Left lobe of liver (tissue), 2 donors: Measurements from ENCODE around the gene LILRB1. TPM values are rescaled to one million over a fixed set of nuclear protein-coding genes. Genes with fewer than 3 reads are reported as not detected.
"Not testable (repeated sequence)": the region's sequence is repeated elsewhere in the genome, so short reads cannot be mapped to it uniquely, and the experiment has no call there.

Experiments used
- ATAC-seq: fragments of 200-7000 bp; cut with Tn5 transposase; one replicate; pipeline ENCODE4 v1.9.1; 2020; ENCODE audit warnings: mild to moderate bottlenecking, moderate library complexity
- DNase-seq: peaks from one replicate; pipeline ENCODE4 v3.0.0-alpha.2; 2020; ENCODE audit warnings: low spot score
- total RNA-seq: library from RNA; stranded (reverse); gene quantifications from one replicate; pipeline ENCODE4 v1.2.1, GENCODE V29; 2021
- donor health status: DM: no; HTN: no; CAD: no; lungs with moderate emphysema.
- donor health status: DM: no; HTN: yes; CAD: no.

LILRB1 gene
- 2.6 TPM for total RNA-seq

DNA sequence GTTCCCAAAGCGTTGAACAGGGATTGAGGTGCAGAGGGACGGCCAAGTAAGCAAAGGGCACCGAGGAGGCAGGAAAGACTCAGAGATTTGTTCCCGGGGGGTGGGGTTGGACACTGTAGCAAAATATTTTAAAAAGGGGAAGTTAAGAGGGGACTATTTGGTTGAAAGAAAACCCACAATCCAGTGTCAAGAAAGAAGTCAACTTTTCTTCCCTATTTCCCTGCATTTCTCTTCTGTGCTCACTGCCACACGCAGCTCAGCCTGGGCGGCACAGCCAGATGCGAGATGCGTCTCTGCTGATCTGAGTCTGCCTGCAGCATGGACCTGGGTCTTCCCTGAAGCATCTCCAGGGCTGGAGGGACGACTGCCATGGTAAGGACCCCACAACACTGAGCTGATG is at the start of gene LILRB1:
Gene LILRB1, plus strand, starts transcription at position 223 of the 400 bp plus-strand sequence. CDS start 590 bp downstream, outside the sequence.
- not testable (repeated sequence) for DNase-seq
- peak; percentile 23 for ATAC-seq

DNA sequence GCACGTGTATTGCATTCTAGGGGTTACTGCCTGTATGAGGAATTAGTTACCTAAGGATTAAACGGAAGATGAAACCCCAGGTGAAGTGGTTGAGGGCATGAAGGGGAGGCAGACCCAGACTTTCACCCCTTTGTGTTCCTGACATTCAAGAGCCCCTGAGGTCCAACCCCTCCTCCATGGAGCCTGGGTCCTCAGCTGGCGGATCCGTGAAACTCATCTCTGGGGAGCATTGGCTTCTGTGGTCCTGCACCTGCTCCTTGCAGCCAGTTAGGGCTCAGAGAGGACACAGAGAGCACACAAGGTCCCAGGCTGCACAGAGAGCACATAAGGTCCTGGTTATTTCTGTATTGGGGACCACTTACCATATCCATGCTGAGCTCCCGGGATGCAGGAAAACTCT is 43.9 kb upstream of the LILRB1 start:
- ATAC-seq: no peak
- DNase-seq: no peak

DNA sequence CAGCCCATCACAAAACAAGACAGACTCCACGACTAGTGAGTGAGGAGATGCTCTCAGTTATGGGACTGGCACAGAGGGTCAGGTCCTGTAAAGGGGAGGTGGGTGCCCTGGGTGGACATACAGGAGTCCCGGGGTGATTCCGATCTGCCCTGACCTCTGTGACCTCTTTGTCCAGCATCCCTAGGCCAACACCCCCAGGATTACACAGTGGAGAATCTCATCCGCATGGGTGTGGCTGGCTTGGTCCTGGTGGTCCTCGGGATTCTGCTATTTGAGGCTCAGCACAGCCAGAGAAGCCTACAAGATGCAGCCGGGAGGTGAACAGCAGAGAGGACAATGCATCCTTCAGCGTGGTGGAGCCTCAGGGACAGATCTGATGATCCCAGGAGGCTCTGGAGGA is 43.3 kb upstream of the LILRB1 start:
- no peak for ATAC-seq
- no peak for DNase-seq

DNA sequence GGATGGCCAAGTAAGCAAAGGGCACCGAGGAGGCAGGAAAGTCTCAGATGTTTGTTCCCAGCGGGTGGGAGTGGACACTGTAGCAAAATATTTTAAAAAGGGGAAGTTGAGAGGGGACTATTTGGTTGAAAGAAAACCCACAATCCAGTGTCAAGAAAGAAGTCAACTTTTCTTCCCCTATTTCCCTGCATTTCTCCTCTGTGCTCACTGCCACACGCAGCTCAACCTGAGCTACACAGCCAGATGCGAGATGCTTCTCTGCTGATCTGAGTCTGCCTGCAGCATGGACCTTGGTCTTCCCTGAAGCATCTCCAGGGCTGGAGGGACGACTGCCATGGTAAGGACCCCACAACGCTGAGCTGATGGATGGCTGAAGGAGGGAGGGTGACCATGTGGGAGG is 36.8 kb upstream of the LILRB1 start, which contains the start of gene LILRA1:
Gene LILRA1, plus strand, starts transcription at position 188 of the 400 bp plus-strand sequence. CDS start 613 bp downstream, outside the sequence.
- DNase-seq: peak; percentile 39
- peak; percentile 33 for ATAC-seq

DNA sequence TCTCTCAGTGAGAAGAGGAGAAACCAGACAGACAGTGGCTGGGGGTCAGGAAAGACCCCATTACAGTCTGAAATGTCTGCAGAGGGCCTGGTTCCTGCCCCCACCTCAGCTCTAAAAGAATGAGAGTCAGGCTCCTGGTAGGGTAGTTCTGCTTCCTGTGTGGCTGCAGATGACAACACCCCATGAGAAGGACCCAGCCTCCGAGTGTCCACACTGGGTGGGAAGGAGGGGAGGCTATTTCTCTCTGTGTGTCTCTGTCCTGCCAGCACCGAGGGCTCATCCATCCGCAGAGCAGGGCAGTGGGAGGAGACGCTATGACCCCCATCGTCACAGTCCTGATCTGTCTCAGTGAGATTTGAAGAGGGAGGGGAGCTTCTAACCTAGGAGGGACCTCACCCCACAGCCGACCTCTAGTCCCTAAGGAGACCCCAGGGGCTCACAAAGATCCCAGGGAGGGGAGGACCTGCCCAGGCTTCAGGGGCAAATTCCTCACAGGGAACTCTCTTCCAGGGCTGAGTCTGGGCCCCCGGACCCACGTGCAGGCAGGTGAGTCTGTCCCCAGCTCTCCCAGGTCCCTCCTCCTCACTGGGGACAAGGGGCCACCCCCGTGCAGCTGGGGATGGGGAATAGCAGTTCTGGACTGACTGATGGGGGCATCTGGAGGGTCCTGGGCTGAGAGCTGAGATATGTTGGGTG is 36.2 kb upstream of the LILRB1 start:
- not testable (repeated sequence) for DNase-seq
- peak; percentile 39 for ATAC-seq

DNA sequence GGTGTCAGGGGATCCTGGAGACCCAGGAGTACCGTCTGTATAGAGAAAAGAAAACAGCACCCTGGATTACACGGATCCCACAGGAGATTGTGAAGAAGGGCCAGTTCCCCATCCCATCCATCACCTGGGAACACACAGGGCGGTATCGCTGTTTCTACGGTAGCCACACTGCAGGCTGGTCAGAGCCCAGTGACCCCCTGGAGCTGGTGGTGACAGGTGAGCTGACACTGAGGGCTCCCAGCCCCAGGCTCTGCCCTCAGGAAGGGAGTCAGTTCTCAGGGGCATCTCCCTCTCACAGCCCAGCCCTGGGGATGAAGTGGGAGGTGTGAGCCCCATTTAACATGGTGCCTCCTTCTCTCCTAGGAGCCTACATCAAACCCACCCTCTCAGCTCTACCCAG is 35.5 kb upstream of the LILRB1 start:
- ATAC-seq: no peak
- no peak for DNase-seq

DNA sequence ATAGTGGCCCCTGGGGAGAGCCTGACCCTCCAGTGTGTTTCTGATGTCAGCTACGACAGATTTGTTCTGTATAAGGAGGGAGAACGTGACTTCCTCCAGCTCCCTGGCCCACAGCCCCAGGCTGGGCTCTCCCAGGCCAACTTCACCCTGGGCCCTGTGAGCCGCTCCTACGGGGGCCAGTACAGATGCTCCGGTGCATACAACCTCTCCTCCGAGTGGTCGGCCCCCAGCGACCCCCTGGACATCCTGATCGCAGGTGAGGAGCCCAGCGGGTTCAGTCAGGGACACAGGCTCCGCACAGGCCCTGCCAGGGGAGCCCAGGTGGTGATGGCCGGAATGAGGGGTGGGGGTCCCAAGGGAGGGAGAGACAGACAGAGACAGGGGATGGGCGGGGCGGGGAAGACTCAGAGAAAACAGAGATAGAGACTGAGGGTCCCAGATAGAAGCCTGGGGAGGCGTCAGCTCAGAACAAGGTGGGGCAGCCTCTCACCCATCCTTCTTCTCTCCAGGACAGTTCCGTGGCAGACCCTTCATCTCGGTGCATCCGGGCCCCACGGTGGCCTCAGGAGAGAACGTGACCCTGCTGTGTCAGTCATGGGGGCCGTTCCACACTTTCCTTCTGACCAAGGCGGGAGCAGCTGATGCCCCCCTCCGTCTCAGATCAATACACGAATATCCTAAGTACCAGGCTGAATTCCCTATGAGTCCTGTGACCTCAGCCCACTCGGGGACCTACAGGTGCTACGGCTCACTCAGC is 34.4 kb upstream of the LILRB1 start:
- DNase-seq, ATAC-seq: not testable (repeated sequence)

DNA sequence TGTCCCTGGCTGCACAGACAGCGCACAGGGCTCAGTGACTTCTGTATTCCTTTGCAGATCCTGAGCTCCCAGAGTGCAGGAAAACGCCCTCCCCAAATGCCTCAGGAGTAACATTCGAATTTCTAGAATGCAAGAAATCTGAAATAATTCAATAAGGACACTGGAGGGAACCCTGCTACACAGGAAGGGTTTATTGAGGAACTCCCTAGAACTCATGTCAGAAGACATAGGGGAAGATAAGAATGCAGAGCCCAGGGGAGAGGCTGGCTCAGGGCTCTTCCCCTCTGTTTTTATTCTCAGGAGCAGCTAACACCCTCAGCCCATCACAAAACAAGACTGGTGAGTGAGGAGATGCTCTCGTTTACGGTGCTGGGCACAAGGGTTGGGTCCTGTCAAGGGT is 30.1 kb upstream of the LILRB1 start:
- DNase-seq: no peak
- no peak for ATAC-seq

DNA sequence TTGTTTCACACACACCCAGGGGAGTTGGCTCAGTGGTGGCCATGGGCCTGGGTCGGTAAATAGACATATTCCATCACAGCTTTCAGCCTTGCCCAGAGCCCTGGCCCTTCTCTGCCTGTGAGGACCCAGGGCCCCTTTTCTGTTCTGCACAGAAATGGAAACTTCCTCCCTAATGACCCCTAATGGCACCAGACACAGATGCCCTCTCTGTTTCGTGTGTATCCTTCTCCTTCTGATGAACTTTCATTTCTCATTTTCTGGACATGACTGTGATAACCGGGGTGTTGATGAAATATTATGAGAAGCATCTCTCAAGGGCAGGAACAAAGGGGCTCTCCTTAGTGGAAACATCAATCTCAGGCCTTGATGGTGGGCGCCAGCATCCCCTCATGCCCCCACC is 24.1 kb upstream of the LILRB1 start:
- ATAC-seq (peak; percentile 36), DNase-seq (no peak)

DNA sequence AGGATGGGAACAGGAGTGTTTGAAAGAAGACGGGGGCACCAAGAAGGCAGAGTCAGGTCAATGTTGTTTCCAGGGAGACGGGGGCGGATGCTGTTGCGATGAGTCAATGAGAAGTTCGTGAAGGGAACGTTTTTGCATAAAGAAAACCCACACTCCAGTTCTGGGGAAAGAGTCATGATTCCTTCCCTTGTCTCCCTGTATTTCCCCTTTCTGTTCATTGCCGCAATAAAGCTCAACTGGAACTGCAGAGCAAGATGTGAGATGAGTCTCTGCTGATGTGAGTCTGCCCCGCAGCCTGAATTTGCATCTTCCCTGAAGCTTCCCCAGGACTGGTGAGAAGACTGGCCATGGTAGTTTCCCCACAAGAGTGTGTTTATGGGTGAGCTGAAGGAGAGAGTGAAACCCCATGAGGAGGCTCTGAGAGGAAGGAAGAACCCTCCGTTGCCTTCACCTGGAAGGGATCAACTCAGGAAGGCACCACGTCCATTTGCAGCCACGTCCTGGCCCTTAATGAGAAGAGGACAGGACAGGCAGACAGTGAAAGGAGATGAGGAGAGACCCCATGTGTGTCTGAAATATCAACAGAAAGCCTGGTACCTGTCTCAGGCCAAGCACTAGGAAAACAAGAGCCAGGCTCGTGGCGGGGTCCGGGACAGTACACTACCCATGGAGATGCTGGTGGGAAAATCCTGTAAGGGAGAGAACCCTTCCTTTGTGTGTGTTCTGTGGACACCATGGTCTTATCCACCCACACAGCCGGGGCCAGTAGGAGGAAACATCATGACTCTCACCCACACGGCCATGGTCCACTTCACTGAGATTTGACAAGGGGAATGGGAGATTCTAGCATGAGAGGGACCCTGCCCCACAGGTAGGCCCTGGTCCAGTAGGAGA is 23.1 kb upstream of the LILRB1 start:
- DNase-seq (no peak), ATAC-seq (peak; percentile 24)

DNA sequence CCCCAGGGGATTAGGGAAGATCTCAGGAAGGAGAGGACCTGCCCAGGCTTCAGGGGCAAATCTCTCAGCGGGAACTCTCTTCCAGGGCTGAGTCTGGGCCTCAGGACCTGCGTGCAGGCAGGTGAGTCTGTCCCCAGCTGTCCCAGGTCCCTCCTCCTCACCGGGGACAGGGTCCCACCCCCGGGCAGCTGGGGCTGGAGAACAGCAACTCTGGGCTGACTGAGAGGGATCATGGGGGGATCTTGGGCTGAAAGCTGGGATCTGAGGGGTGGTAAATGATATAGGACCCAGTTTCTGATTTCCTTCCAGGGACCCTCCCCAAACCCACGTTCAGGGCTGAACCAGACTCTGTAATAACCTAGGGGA is 22.5 kb upstream of the LILRB1 start:
- ATAC-seq (no peak), DNase-seq (no peak)

DNA sequence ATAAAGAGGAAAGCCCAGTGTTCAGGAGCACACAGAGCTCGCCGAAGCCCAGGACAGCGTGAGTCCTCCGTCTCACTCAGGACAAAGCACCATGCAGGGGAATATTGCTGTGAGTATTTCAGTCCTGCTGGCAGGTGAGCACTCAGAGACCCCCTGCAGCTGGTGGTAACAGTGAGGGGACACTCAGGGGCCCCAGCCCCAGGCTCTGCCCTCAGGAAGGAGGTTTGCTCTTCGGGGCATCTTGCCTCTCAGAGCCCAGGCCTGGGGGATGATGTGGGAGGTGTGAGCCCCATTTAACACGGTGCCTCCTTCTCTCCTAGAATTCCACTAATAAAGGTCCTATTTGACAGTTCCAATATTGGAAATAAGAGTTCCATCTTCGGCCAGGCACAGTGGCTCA is 22.1 kb upstream of the LILRB1 start:
- no peak for DNase-seq

DNA sequence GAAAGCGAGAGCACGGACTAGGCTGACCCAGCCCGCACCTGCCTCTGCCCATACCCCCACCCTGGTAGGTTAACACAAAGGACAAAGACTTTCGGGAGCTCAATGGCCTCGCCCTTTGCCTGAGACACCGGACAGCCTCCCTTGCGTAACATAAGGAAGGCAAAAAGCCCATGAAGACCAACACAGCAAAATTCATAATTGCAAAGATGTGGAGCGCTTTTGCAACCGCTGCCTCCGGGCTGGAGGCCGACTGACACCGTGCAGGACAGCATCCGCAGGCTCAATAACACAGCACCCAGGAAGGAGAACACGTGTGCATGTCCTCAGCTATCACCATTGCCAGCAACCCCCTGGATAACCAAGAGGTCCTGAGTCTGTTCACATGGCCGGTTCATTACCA is 21.5 kb upstream of the LILRB1 start:
- DNase-seq: no peak
- peak; percentile 27 for ATAC-seq

More for the DNA sequence above, 22.1 kb upstream of the LILRB1 start:
- ATAC-seq: no peak

DNA sequence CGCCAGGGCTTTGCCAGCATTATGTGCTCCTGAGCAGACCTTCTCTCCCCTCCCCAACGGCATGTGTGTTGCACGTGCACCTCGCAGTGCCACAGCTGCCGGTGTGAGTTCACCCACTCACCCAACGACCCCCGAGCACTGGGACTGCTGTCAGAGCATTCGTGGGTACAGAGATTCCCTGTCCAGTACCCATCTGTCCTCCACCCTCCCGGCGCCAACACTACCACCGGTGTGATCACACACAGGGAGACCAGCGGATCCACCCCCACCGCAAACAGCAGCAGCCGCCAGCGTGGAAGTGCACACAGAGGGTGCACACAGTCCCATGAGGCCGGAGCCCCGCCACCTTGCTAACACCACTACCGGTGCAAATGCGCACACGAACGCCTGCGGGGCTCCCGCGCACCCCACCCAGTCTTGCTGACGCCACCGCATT is 20.9 kb upstream of the LILRB1 start:
- ATAC-seq (no peak), DNase-seq (no peak)

DNA sequence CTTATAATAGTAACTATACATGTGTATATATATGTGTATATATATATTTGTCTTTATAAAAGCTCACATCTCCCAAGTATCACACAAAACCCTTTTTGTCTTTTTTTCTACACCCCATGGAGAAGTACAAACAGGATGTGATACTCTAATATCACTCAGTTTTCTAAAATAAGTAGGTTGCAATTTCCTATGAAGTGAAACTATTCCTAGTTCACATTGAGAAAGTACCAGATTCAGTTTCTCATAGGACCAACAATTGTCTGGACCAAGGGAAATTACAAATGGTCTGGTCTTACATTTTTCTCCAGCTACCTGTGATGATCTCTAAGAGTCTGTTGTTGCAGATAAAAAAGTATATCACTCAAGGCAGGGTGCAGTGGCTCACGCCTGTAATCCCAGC is 17.9 kb upstream of the LILRB1 start:
- ATAC-seq: no peak
- no peak for DNase-seq

DNA sequence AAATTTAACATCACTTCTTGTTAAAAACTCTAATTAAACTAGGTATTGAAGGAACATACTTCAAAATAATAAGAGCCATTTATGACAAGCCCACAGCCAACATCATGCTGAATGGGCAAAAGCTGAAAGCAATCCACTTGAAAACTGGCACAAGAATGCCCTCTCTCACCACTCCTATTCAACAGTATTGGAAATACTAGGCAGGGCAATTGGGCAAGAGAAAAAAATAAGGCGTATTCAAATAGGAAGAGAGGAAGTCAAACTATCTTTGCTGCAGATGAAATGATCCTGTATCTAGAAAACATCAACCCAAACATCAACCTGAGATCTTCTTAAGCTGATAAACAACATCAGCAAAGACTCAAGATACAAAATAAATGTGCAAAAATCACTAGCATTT is 15.6 kb upstream of the LILRB1 start:
- DNase-seq (no peak), ATAC-seq (no peak)

DNA sequence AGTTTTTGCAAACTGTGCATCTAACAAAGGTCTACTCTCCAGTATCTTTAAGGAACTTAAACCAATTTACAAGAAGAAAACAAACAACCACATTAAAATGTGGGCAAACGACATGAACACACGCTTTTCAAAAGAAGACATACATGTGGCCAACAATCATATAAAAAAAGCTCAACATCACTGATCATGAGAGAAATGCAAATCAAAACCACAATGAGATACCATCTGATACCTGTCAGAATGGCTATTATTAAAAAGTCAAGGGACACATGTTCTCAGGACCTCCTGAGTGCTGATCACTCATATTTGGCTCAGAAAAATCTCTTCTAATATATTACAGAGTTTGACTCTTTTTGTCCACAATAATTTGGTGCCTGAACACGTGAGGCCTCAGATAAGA is 14.2 kb upstream of the LILRB1 start:
- DNase-seq (no peak), ATAC-seq (no peak)

DNA sequence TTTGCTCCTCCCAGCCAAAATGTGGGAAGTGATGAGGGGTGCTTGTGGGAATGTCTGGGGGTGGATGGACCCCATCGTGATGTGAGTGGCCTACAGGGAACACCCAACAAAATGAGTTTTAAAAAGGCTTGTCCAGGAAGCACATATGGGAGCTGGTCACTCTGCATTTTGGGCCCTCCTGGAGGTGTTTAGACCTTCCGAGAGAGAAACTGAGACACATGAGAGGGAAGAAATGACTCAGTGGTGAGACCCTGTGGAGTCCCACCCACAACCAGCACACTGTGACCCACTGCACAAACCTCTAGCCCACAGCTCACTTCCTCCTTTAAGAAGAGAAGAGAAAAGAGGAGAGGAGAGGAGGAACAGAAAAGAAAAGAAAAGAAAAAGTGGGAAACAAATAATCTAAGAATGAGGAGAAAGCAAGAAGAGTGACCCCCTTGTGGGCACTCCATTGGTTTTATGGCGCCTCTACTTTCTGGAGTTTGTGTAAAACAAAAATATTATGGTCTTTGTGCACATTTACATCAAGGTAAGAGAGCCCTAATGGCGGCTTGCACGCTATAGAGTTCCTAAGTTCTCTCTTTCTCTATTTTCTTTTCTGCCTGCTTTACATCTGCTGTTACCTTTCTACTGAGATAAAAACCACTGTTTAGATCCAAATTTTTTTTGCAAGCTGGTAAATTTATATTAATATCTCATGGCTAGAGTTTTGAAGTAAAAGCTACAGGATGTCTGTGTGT is 13.3 kb upstream of the LILRB1 start:
- DNase-seq (no peak), ATAC-seq (peak; percentile 29)

DNA sequence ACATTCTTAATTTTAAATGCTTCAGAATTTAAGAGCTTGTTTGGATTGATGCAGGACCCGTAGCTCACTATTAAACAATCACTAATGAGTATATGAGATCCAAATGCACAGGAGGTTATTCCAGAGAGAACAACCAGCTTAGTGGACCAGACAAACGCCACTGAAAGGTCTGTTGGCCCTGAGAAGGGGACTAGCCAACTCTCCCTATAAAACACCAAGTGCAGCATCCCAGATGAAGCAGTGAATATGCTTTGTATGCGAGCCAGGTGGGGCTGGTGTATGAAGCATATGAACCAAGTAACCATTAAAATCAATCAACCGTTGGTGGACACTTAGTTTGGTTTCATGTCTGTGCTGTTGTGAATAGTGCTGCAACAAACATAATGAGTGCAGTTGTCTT is 9.8 kb upstream of the LILRB1 start:
- DNase-seq (no peak), ATAC-seq (no peak)

DNA sequence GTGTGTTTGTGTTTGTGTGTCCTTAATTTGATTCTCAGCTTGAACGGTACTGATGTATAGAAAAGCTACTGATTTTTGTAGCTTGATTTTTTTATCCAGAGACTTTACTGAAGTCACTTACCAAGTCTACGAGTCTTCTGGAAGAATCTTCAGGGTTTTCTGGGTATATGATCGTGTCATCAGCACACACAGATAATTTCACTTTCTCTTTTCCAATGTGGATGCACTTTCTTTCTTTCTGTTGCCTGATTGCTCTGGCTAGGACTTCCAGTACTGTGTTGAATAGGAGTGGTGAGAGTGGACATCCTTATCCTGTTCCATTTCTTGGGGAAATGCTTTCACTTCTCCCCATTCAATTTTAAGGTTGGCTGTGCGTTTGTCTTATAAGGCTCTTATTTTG is 7.9 kb upstream of the LILRB1 start:
- DNase-seq: no peak
- no peak for ATAC-seq

DNA sequence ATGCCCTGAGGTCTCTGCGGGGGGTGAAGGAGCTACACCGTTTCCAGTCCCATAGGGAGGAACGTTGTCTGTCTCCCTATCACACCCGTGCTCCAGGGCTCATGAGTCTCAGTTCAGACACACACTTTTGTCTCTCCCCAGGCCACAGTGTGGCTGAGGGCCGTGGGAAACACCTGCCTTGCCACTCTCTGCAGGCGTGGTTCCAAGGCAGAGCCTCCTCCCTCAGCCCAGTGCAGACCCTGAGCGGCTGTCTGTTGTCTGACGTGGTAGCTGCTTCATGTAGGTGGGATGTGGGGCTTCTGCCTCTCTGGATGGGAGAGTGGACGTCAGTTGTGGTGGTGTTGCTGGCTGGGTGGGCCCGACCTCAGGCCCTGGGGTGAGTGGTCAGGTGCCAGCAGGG is 6.0 kb upstream of the LILRB1 start:
- not testable (repeated sequence) for DNase-seq, ATAC-seq
